ENCODE data around the gene CCDC47.

DNA sequence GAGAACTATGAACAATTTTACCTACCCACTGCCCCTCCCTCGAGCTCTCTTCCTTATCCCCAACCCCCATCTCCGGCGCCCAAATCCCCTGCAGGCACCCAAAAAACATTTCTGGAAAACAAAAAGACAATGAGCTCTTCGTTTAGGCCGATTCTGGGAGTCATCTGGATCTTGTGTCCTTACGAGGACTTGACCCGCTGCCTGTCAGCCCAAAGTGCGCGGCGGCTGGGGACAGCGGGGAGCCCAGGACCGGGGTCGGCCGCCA is 32.3 kb downstream of the CCDC47 start:
- TF ChIP-seq, protein P1, sequence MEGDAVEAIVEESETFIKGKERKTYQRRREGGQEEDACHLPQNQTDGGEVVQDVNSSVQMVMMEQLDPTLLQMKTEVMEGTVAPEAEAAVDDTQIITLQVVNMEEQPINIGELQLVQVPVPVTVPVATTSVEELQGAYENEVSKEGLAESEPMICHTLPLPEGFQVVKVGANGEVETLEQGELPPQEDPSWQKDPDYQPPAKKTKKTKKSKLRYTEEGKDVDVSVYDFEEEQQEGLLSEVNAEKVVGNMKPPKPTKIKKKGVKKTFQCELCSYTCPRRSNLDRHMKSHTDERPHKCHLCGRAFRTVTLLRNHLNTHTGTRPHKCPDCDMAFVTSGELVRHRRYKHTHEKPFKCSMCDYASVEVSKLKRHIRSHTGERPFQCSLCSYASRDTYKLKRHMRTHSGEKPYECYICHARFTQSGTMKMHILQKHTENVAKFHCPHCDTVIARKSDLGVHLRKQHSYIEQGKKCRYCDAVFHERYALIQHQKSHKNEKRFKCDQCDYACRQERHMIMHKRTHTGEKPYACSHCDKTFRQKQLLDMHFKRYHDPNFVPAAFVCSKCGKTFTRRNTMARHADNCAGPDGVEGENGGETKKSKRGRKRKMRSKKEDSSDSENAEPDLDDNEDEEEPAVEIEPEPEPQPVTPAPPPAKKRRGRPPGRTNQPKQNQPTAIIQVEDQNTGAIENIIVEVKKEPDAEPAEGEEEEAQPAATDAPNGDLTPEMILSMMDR (IDR thresholded peaks at IDR 0.05) = no peak
- TF ChIP-seq EZH2 (IDR thresholded peaks at IDR 0.05; ENCODE audit: borderline replicate concordance, insufficient read depth, low read depth, low read length, poor library complexity, severe bottlenecking) = no peak

All from B cell (primary cell).